Activated CD4-positive, alpha-beta memory T cell treated with anti-CD3 and anti-CD28 coated beads for 36 hours (primary cell): Measurements from ENCODE around the gene TAPBP. TPM values are rescaled to one million over a fixed set of nuclear protein-coding genes. Genes with fewer than 3 reads are reported as not detected.
"Not testable (repeated sequence)": the region's sequence is repeated elsewhere in the genome, so short reads cannot be mapped to it uniquely, and the experiment has no call there.

Experiments used
- CTCF ChIA-PET: fragments of 350-600 bp; sonication (Branson Sonifier 250); formaldehyde crosslinking; loops from one replicate; lab custom pipeline; 2021; ENCODE audit warnings: antibody characterized with exemption, inconsistent platforms; lab: Charles Lee
- POLR2A ChIA-PET: fragments of 350-600 bp; sonication (Branson Sonifier 250); formaldehyde crosslinking; loops from one replicate; lab custom pipeline; 2021; ENCODE audit warnings: antibody characterized with exemption; lab: Charles Lee
- DNase-seq: peaks from one replicate; pipeline ENCODE4 v3.0.0-alpha.2; 2020
- H3K27ac Mint-ChIP-seq: one replicate; pipeline ENCODE4 v1.8.0; 2021; ENCODE audit warnings: mixed read lengths
- H3K27me3 Mint-ChIP-seq: one replicate; pipeline ENCODE4 v1.8.0; 2021; ENCODE audit warnings: mixed read lengths
- H3K36me3 Mint-ChIP-seq: one replicate; pipeline ENCODE4 v1.8.0; 2021; ENCODE audit warnings: mixed read lengths
- H3K4me1 Mint-ChIP-seq: one replicate; pipeline ENCODE4 v1.8.0; 2021; ENCODE audit warnings: low read depth, mixed read lengths
- H3K4me3 Mint-ChIP-seq: one replicate; pipeline ENCODE4 v1.8.0; 2021; ENCODE audit warnings: mild to moderate bottlenecking, mixed read lengths
- H3K9me3 Mint-ChIP-seq: one replicate; pipeline ENCODE4 v1.8.0; 2021; ENCODE audit warnings: mixed read lengths
- intact Hi-C: fragments of 100-400 bp; cut with micrococcal nuclease; formaldehyde crosslinking; loops from one replicate; pipeline ENCODE4 v1.15.1; 2023
- total RNA-seq, 2 experiments: library from RNA; stranded (reverse); gene quantifications; one replicate each; pipeline ENCODE4 v1.2.3, GENCODE V29; 2021

Gene TAPBP
- total RNA-seq, 2 experiments from 2014 or later = 202 to 213 TPM

DNA sequence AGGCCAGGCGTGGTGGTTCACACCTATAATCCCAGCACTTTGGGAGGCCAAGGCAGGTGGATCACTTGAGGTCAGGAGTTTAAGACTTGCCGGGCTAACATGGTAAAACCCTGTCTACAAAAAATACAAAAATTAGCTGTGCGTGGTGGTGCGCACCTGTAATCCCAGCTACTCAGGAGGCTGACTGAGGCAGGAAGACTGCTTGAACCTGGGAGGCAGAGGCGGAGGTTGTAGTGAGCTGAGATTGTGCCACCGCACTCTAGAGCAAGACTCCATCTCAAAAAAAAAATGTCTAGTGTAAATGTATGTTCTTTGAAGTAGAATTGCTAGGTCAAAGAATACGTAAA lies 29.7 kb upstream of the TAPBP start:
- H3K4me1 Mint-ChIP-seq = peaks cover 24% of the 10 kb centered on the region
- intact Hi-C loops = not testable (repeated sequence)

DNA sequence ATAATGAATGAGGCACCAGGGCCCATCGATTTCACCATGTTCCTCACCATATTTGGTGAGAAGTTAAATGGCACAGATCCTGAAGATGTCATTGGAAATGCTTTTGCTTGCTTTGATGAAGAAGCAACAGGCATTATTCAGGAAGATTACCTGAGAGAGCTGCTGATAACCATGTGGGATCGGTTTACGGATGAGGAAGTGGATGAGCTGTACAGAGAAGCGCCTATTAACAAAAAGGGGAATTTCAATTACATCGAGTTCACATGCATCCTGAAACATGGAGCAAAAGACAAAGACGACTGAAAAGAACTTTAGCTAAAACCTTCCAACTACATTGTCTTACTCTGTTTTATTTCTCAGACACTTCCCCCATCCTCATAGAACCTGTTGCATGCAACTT lies 25.3 kb upstream of the TAPBP start:
- no peak overlapping the region for H3K27ac Mint-ChIP-seq

More for the DNA sequence above, 29.7 kb upstream of the TAPBP start:
- DNase-seq, H3K36me3 Mint-ChIP-seq, H3K27me3 Mint-ChIP-seq, H3K9me3 Mint-ChIP-seq: not testable (repeated sequence)
- CTCF ChIA-PET = interaction anchor here (0.9 to 3.1 kb wide), 7 partner anchors 23 to 223 kb away, joined by 3 to 18 read pairs (median 4); partner anchors contain the start of genes B3GALT4, SYNGAP1 and TAPBP
- H3K27ac Mint-ChIP-seq = peak overlapping the region; percentile 77
- peak overlapping the region; percentile 48 for H3K4me3 Mint-ChIP-seq
- POLR2A ChIA-PET = interaction anchor here (1.0 kb wide), 1 partner anchor 22 kb away, joined by 4 read pairs; no protein-coding TSS in a partner anchor

DNA sequence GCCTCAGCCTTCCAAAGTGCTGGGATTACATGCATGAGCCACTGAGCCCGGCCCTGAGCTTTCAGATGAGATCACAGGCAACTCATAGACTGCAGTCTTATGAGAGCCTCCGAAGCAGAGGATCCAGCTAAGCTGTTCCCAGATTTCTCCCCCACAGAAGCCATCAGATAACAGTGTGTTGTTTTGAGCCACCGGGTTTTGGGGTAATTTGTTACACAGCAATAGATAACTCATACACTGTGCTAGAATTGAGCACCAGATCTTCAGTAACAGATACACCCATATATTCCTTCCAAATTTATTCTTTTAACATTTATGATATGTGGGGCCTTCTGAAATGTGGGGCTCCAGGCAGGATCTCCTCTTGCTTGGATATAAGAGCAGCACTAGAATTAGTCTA lies 22.6 kb upstream of the TAPBP start:
- no peak overlapping the region for H3K27ac Mint-ChIP-seq
- no peak overlapping the region for H3K4me3 Mint-ChIP-seq
- H3K9me3 Mint-ChIP-seq = no peaks in the 10 kb centered on the region
- intact Hi-C loops = no loop called here
- no peaks in the 10 kb centered on the region for H3K27me3 Mint-ChIP-seq
- CTCF ChIA-PET = interaction anchor here (0.8 to 2.0 kb wide), 2 partner anchors 9 to 1141 kb away, joined by 3 to 8 read pairs; no protein-coding TSS in a partner anchor
- H3K4me1 Mint-ChIP-seq = peaks cover 6% of the 10 kb centered on the region
- DNase-seq = no peak
- POLR2A ChIA-PET = no interaction called here
- H3K36me3 Mint-ChIP-seq = no peaks in the 10 kb centered on the region

More for the DNA sequence above, 25.3 kb upstream of the TAPBP start:
- Mint-ChIP-seq H3K27me3 (no peaks in the 10 kb centered on the region), H3K4me3 (no peak overlapping the region), H3K36me3 (no peaks in the 10 kb centered on the region), H3K4me1 (peaks cover 10% of the 10 kb centered on the region), H3K9me3 (no peaks in the 10 kb centered on the region)
- no peak for DNase-seq
- intact Hi-C loops = no loop called here
- ChIA-PET CTCF (interaction anchor here (0.6 kb wide), 1 partner anchor 25 kb away, joined by 4 read pairs; no protein-coding TSS in a partner anchor), POLR2A (no interaction called here)

DNA sequence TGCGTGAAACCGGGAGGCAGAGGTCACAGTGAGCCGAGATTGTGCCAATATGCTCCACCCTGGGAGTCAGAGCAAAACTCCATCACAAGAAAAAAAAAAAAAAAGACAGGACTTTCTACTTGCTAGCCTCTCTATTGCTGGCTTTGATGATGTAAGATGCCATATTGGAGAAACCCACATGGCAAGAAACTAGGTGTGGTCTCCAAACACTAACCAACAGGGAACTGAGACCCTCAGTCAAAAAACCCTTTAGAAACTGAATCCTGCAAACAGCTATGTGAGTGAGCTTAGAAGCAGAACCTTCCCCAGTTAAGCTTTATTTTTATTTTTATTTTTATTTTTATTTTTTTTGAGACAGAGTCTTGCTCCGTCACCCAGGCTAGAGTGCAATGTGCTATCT lies 22.0 kb upstream of the TAPBP start:
- intact Hi-C loops = no loop called here
- no peak overlapping the region for H3K4me3 Mint-ChIP-seq
- CTCF ChIA-PET = interaction anchor here (0.8 to 2.0 kb wide), 2 partner anchors 9 to 1140 kb away, joined by 3 to 8 read pairs; no protein-coding TSS in a partner anchor
- POLR2A ChIA-PET = no interaction called here
- peaks cover 6% of the 10 kb centered on the region for H3K4me1 Mint-ChIP-seq
- H3K27me3 Mint-ChIP-seq = no peaks in the 10 kb centered on the region
- no peaks in the 10 kb centered on the region for H3K36me3 Mint-ChIP-seq
- no peaks in the 10 kb centered on the region for H3K9me3 Mint-ChIP-seq
- H3K27ac Mint-ChIP-seq = no peak overlapping the region
- DNase-seq = no peak

DNA sequence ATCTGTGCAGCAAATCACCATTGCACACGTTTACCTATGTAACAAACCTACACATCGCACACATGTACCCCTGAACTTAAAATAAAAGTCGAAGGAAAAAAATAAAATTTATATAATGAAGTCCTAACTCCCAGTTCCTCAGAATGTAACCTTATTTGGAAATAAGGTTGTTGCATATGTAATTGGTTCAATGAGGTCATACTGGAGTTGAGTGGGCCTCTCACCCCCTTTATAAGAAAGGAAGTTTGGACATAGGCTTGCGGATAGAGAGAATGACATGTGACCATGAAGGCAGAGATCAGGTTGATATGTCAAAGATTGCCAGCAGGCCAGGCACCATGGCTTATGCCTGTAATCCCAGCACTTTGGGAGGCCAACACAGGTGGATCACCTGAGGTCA lies 19.8 kb upstream of the TAPBP start:
- Mint-ChIP-seq H3K9me3 (no peaks in the 10 kb centered on the region), H3K36me3 (no peaks in the 10 kb centered on the region), H3K4me1 (peaks cover 6% of the 10 kb centered on the region), H3K4me3 (no peak overlapping the region), H3K27me3 (no peaks in the 10 kb centered on the region), H3K27ac (no peak overlapping the region)
- CTCF ChIA-PET = interaction anchor here (1.3 kb wide), 1 partner anchor 34 kb away, joined by 3 read pairs; no protein-coding TSS in a partner anchor
- intact Hi-C loops = no loop called here
- POLR2A ChIA-PET = interaction anchor here (0.7 kb wide), 1 partner anchor 34 kb away, joined by 3 read pairs; no protein-coding TSS in a partner anchor
- DNase-seq = no peak

DNA sequence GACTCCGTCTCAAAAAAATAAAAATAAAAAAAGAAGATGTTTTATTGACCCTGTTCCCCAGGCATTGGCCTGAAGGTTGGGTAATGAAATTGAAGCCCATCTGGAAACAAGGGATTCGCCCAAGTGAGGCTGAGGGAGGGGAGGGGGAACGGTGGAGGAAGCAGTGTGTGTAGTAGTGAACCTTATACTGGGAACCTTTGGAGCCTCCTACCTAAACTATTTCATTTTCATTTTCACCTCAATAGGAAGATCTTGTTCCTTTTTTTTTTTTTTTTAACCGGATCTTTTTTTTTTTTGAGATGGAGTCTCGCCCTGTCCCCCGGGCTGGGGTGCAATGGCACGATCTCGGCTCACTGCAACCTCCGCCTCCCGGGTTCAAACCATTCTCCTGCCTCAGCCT lies 16.9 kb upstream of the TAPBP start:
- H3K27ac Mint-ChIP-seq = no peak overlapping the region
- no peak for DNase-seq
- H3K4me3 Mint-ChIP-seq = no peak overlapping the region
- no peaks in the 10 kb centered on the region for H3K36me3 Mint-ChIP-seq
- peaks cover 6% of the 10 kb centered on the region for H3K4me1 Mint-ChIP-seq
- no peaks in the 10 kb centered on the region for H3K9me3 Mint-ChIP-seq
- ChIA-PET CTCF (no interaction called here), POLR2A (no interaction called here)
- intact Hi-C loops = no loop called here
- H3K27me3 Mint-ChIP-seq = no peaks in the 10 kb centered on the region

DNA sequence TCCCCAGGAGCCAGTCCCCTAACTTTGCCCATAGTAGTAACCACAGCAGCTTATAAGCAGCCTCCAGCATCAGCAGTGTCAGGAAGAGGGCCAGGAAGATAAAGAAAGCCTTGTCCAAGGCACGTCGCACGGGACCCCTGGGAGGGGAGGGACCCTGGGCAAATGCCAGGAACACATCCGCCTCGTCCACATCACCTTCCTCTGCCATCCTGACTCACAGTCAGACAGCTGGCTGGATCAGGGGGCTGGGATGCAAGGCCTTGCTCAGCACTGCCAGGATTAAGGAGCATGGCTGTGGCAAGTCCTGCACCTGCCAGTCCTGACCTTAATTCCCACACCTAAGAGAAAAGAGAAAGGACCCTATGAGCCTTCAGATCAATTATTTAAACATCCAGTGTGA lies 15.2 kb upstream of the TAPBP start:
- Mint-ChIP-seq H3K9me3 (no peaks in the 10 kb centered on the region), H3K4me3 (no peak overlapping the region), H3K27ac (no peak overlapping the region), H3K36me3 (no peaks in the 10 kb centered on the region), H3K4me1 (peaks cover 8% of the 10 kb centered on the region), H3K27me3 (no peaks in the 10 kb centered on the region)
- CTCF ChIA-PET = no interaction called here
- DNase-seq = no peak
- POLR2A ChIA-PET = interaction anchor here (0.6 kb wide), 1 partner anchor 1803 kb away, joined by 3 read pairs; no protein-coding TSS in a partner anchor
- intact Hi-C loops = no loop called here

DNA sequence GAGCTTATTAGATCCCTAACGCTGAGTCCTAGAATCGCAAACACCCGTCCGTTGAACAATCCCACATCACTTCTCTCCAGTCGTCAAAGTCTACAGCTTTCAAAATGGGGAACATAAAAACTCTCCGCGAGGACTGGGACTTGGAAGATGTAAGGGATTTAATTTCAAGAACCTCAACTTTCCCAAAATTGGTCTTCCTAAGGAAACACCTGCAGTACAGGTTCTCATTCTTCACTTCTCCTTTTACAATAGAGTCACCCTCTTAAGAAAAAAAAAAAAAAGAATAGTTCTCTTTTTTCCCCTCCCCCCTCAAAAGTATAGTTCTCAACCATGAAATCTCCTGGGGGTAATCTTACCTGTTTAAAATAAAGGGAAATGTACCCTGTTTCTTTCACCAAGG lies 10.2 kb upstream of the TAPBP start:
- CTCF ChIA-PET = interaction anchor here (1.1 kb wide), 1 partner anchor 101 kb away, joined by 3 read pairs; no protein-coding TSS in a partner anchor
- peak overlapping the region; percentile 89 for H3K4me3 Mint-ChIP-seq

DNA sequence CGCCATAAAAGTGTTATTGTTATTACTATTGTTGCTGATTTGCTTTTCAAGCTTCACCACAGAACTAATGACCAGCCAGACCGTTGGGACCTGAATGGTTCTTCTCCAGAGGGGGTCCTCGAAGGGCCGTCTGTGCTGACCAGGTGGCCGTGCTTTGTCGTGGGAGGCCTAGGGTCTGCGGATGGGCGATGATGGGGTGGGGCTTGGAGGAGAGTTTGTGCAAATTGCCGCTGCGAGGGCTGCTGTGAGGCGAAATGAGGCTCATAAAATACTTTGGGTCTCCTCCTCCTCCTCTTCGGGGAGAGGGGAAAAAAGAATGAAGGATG lies 9.7 kb upstream of the TAPBP start:
- no peak for DNase-seq
- H3K27me3 Mint-ChIP-seq = no peaks in the 10 kb centered on the region
- peaks cover 47% of the 10 kb centered on the region for H3K4me1 Mint-ChIP-seq
- no peaks in the 10 kb centered on the region for H3K9me3 Mint-ChIP-seq
- CTCF ChIA-PET = interaction anchor here (1.0 to 1.1 kb wide), 2 partner anchors 83 to 102 kb away, joined by 3 read pairs; no protein-coding TSS in a partner anchor
- POLR2A ChIA-PET = interaction anchor here (0.7 to 1.1 kb wide), 5 partner anchors 19 to 247 kb away, joined by 3 to 5 read pairs (median 4); partner anchors contain the start of genes RGL2 and ZBTB9
- peak overlapping the region; percentile 89 for H3K4me3 Mint-ChIP-seq
- H3K27ac Mint-ChIP-seq = peak overlapping the region; percentile 98
- peaks cover 37% of the 10 kb centered on the region for H3K36me3 Mint-ChIP-seq
- intact Hi-C loops = loop anchor here (1.0 kb wide), 4 partner anchors 9 to 87 kb away; partner anchors contain the start of genes KIFC1, TAPBP and VPS52

More for the DNA sequence above, 10.2 kb upstream of the TAPBP start:
- no peak for DNase-seq
- no peaks in the 10 kb centered on the region for H3K27me3 Mint-ChIP-seq
- peak overlapping the region; percentile 98 for H3K27ac Mint-ChIP-seq
- H3K9me3 Mint-ChIP-seq = no peaks in the 10 kb centered on the region
- H3K36me3 Mint-ChIP-seq = peaks cover 31% of the 10 kb centered on the region
- H3K4me1 Mint-ChIP-seq = peaks cover 41% of the 10 kb centered on the region
- POLR2A ChIA-PET = interaction anchor here (0.9 to 1.1 kb wide), 4 partner anchors 18 to 246 kb away, joined by 3 to 5 read pairs (median 4); partner anchors contain the start of genes RGL2 and ZBTB9
- intact Hi-C loops = no loop called here

DNA sequence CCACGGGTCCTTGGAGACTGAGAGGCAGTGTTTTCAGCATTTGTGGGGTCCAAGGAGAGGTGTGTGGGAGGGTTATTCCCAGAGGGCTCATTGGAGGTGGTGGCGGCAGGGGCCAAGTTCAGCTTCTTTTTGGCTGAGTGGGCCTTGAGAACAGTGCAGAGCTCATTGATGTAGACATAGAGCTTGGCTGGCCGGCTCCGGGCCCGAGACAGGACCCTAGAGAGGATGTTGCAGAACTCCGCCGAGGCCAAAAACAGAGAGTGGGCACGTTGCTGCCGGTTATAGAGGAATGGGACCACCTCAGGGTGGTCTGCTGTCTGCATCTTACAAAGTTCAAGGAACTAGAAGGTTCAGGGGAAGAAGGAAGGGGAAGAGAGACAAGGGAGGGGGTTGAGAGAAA lies 7.3 kb upstream of the TAPBP start:
- ChIA-PET CTCF (interaction anchor here (1.1 to 1.5 kb wide), 3 partner anchors 22 to 44 kb away, joined by 3 to 5 read pairs (median 4); partner anchors contain the start of gene B3GALT4), POLR2A (interaction anchor here (0.7 kb wide), 1 partner anchor 23 kb away, joined by 4 read pairs; no protein-coding TSS in a partner anchor)
- peak overlapping the region; percentile 98 for H3K27ac Mint-ChIP-seq
- H3K4me1 Mint-ChIP-seq = peaks cover 65% of the 10 kb centered on the region
- DNase-seq = no peak
- intact Hi-C loops = no loop called here
- H3K9me3 Mint-ChIP-seq = no peaks in the 10 kb centered on the region
- H3K27me3 Mint-ChIP-seq = no peaks in the 10 kb centered on the region
- peak overlapping the region; percentile 89 for H3K4me3 Mint-ChIP-seq
- peaks cover 43% of the 10 kb centered on the region for H3K36me3 Mint-ChIP-seq

DNA sequence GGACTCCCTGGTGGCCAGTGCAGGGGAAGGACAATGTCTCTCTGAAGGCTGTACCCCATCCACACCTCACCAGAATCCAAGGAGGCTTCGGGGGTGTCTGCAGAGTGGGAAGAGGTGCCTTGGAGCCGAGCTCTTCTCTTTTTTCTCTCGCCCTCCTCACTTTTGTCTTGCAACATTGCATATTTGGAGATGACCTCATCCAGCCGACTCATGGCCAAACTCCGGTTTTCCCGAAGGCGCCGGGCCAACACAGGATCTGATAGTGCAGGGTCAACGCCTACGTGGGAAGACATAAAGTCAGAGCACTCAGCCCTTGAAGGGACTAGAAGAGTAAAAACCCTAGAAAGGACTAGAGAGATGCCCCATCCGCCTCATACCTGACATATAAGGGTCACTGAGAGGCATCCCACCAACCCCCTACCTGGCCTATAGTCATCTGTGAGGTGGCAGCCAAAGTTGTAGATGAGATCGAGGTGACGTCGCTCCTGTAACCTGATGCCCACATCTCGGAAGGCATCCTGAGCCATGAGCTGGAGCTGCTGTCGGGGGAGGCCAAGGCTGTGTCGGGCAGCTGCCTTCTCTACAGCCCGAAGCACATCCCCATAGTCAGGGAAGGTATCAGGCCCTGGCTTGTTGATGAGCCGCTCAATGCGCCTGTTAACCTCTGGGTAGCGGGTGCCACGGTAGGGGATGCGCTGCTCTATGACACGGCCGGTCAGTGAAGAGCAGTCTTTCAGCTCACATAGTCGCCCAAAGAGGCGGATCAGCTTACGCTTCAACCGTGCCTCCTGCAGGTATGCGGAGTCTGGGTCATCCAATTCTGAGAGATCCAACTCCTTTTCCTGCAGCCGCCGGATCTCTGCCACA lies 6.7 kb upstream of the TAPBP start:
- ChIA-PET POLR2A (no interaction called here), CTCF (interaction anchor here (1.1 to 1.5 kb wide), 3 partner anchors 21 to 43 kb away, joined by 3 to 5 read pairs (median 4); partner anchors contain the start of gene B3GALT4)
- no peaks in the 10 kb centered on the region for H3K9me3 Mint-ChIP-seq
- H3K4me1 Mint-ChIP-seq = peaks cover 72% of the 10 kb centered on the region
- peak overlapping the region; percentile 89 for H3K4me3 Mint-ChIP-seq
- DNase-seq = no peak
- H3K27ac Mint-ChIP-seq = peak overlapping the region; percentile 98
- peaks cover 43% of the 10 kb centered on the region for H3K36me3 Mint-ChIP-seq
- intact Hi-C loops = no loop called here
- no peaks in the 10 kb centered on the region for H3K27me3 Mint-ChIP-seq

DNA sequence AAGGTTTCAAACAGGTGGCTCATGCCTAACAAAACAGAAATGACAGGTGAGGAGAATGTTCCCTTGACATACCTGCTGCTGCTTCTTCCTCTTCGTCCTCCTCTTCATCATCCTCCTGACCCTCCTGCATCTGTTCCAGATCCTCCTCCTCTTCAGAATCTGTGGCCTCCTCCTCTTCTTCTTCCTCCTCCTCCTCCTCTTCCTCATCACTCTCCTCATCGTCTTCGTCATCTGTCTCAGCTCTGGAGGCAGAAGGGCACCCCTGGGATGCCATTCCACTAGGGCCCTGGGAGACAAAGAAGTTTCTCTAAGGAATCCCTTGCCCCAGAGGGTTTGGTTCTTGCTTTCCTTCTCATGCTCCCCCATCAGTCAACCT lies 6.0 kb upstream of the TAPBP start:
- CTCF ChIA-PET = no interaction called here
- Mint-ChIP-seq H3K27me3 (no peaks in the 10 kb centered on the region), H3K4me3 (no peak overlapping the region), H3K27ac (peak overlapping the region; percentile 98), H3K36me3 (peaks cover 43% of the 10 kb centered on the region), H3K4me1 (peaks cover 78% of the 10 kb centered on the region), H3K9me3 (no peaks in the 10 kb centered on the region)
- POLR2A ChIA-PET = no interaction called here
- DNase-seq = no peak
- intact Hi-C loops = loop anchor here (10.0 kb wide), 1 partner anchor 255 kb away; no protein-coding TSS in a partner anchor
